Skeletal muscle tissue (tissue), 4 donors: ENCODE measurements around the gene HMGB2. TPM values are rescaled to one million over a fixed set of nuclear protein-coding genes. Genes with fewer than 3 reads are reported as not detected.

Experiments used
- H3K27ac ChIP-seq: one replicate; pipeline ENCODE4 v1.7.0; 2013; ENCODE audit warnings: mild to moderate bottlenecking, low read depth, low read length, inconsistent platforms
- H3K27me3 ChIP-seq, 3 donors: one replicate each; pipeline ENCODE4 v1.7.0; 2013; ENCODE audit warnings: low read length in 3 of 3; ENCODE audit not compliant: control insufficient read depth in 3 of 3, insufficient read depth in 3 of 3
- H3K36me3 ChIP-seq, 3 donors: one replicate each; pipeline ENCODE4 v1.7.0; 2013; ENCODE audit warnings: low read length in 3 of 3; ENCODE audit not compliant: control insufficient read depth in 3 of 3, insufficient read depth in 3 of 3
- H3K4me1 ChIP-seq, 3 donors: one replicate each; pipeline ENCODE4 v1.7.0; 2013; ENCODE audit warnings: low read length in 3 of 3, mild to moderate bottlenecking in 3 of 3; ENCODE audit not compliant: control insufficient read depth in 3 of 3, insufficient read depth in 3 of 3
- H3K4me3 ChIP-seq, 3 donors: one replicate each; pipeline ENCODE4 v1.7.0; 2013; ENCODE audit warnings: low read length in 3 of 3
- H3K9ac ChIP-seq, 3 donors: one replicate each; pipeline ENCODE4 v1.7.0; 2013; ENCODE audit warnings: low read length in 3 of 3, mild to moderate bottlenecking in 3 of 3, moderate library complexity in 2 of 3, low read depth in 1 of 3
- H3K9me3 ChIP-seq, 3 donors: one replicate each; pipeline ENCODE4 v1.7.0; 2013; ENCODE audit warnings: low read length in 3 of 3; ENCODE audit not compliant: control insufficient read depth in 3 of 3
- total RNA-seq: library from RNA; depleted of rRNA; stranded (reverse); fragments of >200 nt; gene quantifications from one replicate; pipeline ENCODE4 v1.2.3, GENCODE V29; 2014
- donor health status: Osteomylitis.

HMGB2 gene
- total RNA-seq, 1 donor from 2014 or later: 39.7 TPM

DNA sequence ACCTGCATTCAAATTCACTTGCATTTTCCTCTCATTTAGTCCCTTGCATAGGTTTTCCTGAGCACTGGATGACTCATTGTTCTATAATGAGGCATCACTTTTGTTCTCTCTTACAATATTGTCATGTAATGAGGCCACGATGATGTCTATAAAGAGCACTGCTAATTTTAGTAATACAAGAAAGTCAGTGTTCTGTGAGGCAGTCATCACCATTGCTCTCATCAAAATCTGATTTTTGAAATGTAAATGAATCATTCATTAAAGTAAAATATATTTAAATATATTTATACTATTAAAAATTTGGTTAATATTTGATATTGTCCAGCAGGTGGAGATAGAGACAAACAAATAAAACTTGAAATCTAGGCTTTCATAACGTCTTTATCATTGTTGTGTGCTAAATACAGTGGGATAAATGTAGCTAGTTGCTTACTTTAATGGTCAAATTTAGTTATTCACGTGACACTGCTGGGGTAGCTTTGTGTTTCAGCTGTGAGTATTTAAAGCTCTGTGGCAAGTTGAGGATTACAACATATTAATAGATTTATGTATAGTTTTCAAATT lies 15.4 kb downstream of the HMGB2 start:
- no peak overlapping the region for H3K27ac ChIP-seq

DNA sequence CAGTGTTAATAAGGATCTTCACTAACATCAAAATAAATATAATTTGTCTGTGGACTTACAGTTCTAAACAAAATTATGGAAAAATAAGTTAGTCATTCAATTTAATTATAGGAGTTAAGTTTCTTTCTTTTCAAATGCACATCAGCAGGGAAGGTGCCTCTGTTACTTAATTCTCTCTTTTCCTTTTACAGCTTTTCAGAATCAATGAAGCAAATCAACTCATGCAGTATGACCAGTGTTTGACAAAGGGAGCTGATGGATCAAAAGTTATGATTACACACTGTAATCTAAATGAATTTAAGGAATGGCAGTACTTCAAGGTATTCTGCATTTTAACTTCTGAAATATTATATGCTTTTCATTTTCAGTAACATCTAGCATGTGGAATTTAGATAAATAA lies 15.9 kb downstream of the HMGB2 start:
- H3K27ac ChIP-seq: no peak overlapping the region
- H3K9ac ChIP-seq: no peak overlapping the region
- peaks cover 0 to 4% (median 2%) of the 10 kb centered on the region in 3 donors for H3K4me1 ChIP-seq
- H3K4me3 ChIP-seq: no peak overlapping the region
- no peaks in the 10 kb centered on the region for H3K36me3 ChIP-seq
- H3K9me3 ChIP-seq: no peaks in the 10 kb centered on the region
- H3K27me3 ChIP-seq: no peaks in the 10 kb centered on the region

More for the DNA sequence above, 15.4 kb downstream of the HMGB2 start:
- H3K9me3 ChIP-seq: no peaks in the 10 kb centered on the region
- H3K9ac ChIP-seq: no peak overlapping the region
- H3K4me3 ChIP-seq: no peak overlapping the region
- peaks cover 0 to 4% (median 2%) of the 10 kb centered on the region in 3 donors for H3K4me1 ChIP-seq
- no peaks in the 10 kb centered on the region for H3K36me3 ChIP-seq
- H3K27me3 ChIP-seq: no peaks in the 10 kb centered on the region

DNA sequence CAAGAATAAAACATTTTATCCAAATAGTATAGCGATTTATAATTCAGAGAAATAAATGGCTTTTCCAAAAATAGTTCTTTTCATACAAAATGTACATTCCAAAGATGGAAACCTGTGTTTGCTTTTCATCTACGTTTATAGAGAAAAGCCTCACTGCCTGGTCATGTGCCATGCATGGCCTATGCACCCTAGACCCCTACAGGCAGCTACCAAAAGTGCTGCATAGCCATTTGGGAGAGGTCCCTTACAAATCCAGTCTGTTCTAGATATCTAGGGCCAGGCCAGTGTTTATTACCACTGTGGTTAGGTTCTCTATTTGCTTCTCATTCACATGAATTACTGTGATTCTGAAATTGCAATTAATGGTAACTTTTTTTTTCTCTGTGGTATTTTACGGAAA lies 17.2 kb downstream of the HMGB2 start:
- no peak overlapping the region for H3K4me3 ChIP-seq
- H3K9me3 ChIP-seq: no peaks in the 10 kb centered on the region
- no peaks in the 10 kb centered on the region for H3K36me3 ChIP-seq
- no peaks in the 10 kb centered on the region for H3K27me3 ChIP-seq
- H3K27ac ChIP-seq: no peak overlapping the region
- H3K4me1 ChIP-seq: peaks cover 0 to 4% (median 2%) of the 10 kb centered on the region in 3 donors
- no peak overlapping the region for H3K9ac ChIP-seq

DNA sequence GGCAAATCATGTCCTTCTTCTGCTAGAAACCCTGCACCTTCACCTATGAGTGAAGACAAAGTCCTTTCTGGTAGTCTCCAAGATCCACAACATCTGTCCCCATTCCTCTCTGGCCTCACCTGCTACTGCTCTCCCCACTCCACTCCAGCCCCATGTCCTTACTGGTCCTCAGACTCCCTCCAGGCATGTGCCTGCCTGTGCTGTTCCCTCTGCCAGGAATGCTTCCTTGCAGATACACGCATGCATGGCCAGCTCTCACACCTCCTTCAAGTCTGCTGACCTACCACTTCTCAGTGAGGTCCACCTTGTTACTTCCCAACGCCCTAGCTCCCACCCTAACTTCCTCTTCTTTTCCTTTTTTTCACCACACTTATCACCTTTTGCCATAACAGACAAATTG lies 18.1 kb downstream of the HMGB2 start:
- H3K4me3 ChIP-seq: no peak overlapping the region
- no peaks in the 10 kb centered on the region for H3K9me3 ChIP-seq
- H3K27ac ChIP-seq: no peak overlapping the region
- no peaks in the 10 kb centered on the region for H3K27me3 ChIP-seq
- no peak overlapping the region for H3K9ac ChIP-seq
- H3K36me3 ChIP-seq: no peaks in the 10 kb centered on the region
- peaks cover 0 to 4% (median 2%) of the 10 kb centered on the region in 3 donors for H3K4me1 ChIP-seq

DNA sequence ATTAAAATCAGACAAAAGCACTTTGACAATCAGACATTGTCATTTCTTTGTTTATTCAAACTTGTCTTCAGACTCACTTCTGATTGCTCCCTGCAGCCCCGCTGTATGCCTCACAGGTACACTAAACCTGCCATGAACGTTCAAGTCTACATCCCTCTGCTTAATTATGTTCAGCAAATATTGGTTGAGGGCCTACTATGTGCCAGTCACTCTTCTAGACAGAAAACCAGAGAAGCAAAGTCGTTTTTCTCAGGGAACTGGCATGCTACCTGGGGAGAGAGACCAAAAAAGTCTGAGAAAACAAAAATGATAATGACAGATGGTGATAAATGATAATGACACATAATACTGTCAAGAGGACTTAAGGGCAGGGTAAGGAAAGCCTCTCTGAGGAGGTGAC lies 19.4 kb downstream of the HMGB2 start:
- no peaks in the 10 kb centered on the region for H3K27me3 ChIP-seq
- H3K27ac ChIP-seq: no peak overlapping the region
- H3K9me3 ChIP-seq: no peaks in the 10 kb centered on the region
- no peaks in the 10 kb centered on the region for H3K36me3 ChIP-seq
- peaks cover 0 to 4% (median 2%) of the 10 kb centered on the region in 3 donors for H3K4me1 ChIP-seq
- H3K4me3 ChIP-seq: no peak overlapping the region
- H3K9ac ChIP-seq: no peak overlapping the region

DNA sequence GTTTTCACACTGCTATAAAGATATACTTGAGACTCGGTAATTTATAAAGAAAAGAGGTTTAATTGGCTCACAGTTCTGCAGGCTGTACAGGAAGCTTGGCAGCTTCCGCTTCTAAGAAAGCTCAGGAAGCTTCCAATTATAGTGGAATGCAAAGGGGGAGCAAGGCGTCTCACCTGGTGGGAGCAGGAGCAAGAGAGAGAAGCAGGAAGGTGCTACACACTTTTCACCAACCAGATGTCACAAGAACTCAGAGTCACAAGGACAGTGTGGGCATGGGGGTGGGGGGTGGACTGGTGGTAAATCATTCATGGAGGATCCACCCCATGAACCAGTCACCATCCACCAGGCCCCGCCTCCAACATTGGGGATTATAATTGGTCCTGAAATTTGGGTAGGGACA lies 22.8 kb downstream of the HMGB2 start:
- Histone ChIP-seq H3K27me3 (no peaks in the 10 kb centered on the region), H3K9me3 (no peaks in the 10 kb centered on the region), H3K9ac (no peak overlapping the region), H3K4me1 (no peaks in the 10 kb centered on the region), H3K36me3 (no peaks in the 10 kb centered on the region), H3K4me3 (no peak overlapping the region), H3K27ac (no peak overlapping the region)

DNA sequence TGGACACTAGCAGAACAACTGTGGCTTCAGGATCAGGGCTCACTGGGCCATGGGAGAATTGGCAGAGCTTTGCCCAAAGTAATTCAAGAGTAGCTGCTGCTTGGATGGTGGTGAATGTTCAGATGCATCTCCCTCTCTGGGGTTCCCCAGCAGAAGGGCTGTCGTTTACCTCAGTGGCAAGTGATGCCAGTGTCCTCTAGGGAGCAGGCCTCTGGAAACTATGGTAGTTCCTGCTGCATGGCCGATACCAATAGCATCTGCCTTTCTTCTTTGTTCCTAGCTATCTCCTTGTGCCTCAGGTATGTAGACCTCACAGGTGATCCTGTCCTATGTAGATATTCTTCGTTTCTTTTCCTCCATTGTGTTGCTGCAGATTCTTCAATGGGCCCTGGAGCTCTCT lies 26.4 kb downstream of the HMGB2 start:
- Histone ChIP-seq H3K36me3 (no peaks in the 10 kb centered on the region), H3K27me3 (no peaks in the 10 kb centered on the region), H3K9me3 (no peaks in the 10 kb centered on the region), H3K4me3 (no peak overlapping the region), H3K27ac (no peak overlapping the region), H3K9ac (no peak overlapping the region), H3K4me1 (no peaks in the 10 kb centered on the region)

DNA sequence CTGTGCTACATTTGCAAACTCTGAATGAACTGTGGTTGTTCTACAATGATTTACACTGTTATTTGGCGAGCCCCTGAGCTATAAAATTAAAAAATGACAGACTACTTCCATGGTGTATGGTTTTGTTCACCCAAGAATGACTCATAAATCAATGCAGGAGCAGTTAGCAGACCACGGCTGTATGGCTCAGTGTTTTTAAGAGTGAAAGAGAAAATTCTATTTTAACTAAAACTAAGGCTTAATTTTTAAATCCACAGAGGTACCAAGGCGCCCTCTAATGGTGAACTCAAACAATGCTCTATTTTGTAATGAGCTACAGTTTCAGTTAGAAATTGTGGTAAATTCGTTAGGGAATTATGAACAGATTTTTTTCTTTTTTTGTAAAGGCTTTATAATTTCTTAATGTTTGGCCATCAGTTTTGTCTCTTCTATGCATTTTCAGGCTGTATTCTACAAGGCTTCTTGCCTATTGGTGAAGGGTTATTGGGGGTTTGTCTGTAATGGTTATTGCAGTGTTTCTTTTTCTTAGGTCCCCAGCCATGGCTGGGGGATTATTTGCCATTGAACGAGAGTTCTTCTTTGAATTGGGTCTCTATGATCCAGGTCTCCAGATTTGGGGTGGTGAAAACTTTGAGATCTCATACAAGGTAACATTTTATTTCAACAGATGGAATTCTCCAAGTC lies 32.5 kb downstream of the HMGB2 start:
- Histone ChIP-seq H3K36me3 (no peaks in the 10 kb centered on the region), H3K27me3 (no peaks in the 10 kb centered on the region), H3K9me3 (no peaks in the 10 kb centered on the region), H3K4me3 (no peak overlapping the region), H3K4me1 (no peaks in the 10 kb centered on the region), H3K9ac (no peak overlapping the region), H3K27ac (no peak overlapping the region)

DNA sequence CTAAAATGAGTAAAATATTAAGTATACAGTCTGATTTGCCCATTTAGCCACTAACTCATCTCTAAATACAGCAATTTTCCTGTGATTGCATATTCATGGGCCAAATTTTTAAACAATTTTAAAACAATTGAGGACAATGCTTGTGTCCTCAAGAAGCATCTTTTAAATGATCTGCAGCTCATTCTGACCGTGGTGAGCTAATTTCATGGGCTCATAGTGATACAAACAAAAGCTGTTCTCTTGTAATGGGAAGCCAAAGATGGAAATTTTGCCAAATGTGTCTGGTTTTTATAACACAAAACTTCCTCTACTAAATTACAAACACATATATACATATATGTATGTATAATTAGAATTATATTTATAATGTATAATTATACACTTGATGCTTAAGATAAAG lies 39.7 kb downstream of the HMGB2 start:
- Histone ChIP-seq H3K9ac (no peak overlapping the region), H3K4me1 (no peaks in the 10 kb centered on the region), H3K36me3 (no peaks in the 10 kb centered on the region), H3K4me3 (no peak overlapping the region), H3K27ac (no peak overlapping the region), H3K9me3 (no peaks in the 10 kb centered on the region), H3K27me3 (no peaks in the 10 kb centered on the region)

DNA sequence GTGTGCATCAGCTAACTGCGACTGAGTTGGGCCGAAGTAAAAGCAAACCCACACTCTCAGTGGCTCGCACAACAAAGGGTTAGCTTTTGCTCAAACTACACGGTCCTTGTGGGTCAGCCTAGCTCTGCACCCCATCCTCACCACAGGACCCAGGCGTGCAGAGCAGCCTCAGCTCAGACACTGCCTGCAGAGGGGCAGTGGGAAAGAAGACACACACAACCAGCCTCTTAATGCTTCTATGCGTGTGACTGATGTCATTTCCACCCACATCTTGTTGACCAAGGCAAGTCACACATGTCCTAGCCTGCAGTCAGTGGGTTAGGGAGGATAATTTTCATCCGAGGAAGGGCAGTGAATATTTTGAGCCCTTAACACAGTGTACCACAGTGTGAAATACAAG lies 40.5 kb downstream of the HMGB2 start:
- Histone ChIP-seq H3K4me1 (no peaks in the 10 kb centered on the region), H3K27ac (no peak overlapping the region), H3K27me3 (no peaks in the 10 kb centered on the region), H3K36me3 (no peaks in the 10 kb centered on the region), H3K4me3 (no peak overlapping the region), H3K9me3 (no peaks in the 10 kb centered on the region), H3K9ac (no peak overlapping the region)
